H9 (cell line): ENCODE results near the gene ATRNL1. TPM values are rescaled to one million over a fixed set of nuclear protein-coding genes. Genes with fewer than 3 reads are reported as not detected.

Experiments
- DNase-seq: peaks from one replicate; pipeline ENCODE4 v3.0.0-alpha.2; 2017
- H2AFZ ChIP-seq: one replicate; pipeline ENCODE4 v1.6.1; 2013; ENCODE audit warnings: mild to moderate bottlenecking, low read length, control low read depth, moderate library complexity
- H2AK5ac ChIP-seq: 2 replicates; pipeline ENCODE4 v1.6.1; 2013; ENCODE audit warnings: low read length, control low read depth, mixed read lengths; ENCODE audit not compliant: insufficient read length
- H2BK120ac ChIP-seq: one replicate; pipeline ENCODE4 v1.6.1; 2013; ENCODE audit warnings: low read depth, mild to moderate bottlenecking, low read length, control low read depth, inconsistent platforms; ENCODE audit not compliant: poor library complexity, severe bottlenecking
- H2BK12ac ChIP-seq: 2 replicates; pipeline ENCODE4 v1.6.1; 2013; ENCODE audit warnings: low read length, control low read depth, mixed read lengths, low read depth; ENCODE audit not compliant: insufficient read length
- H2BK15ac ChIP-seq: 2 replicates; pipeline ENCODE4 v1.6.1; 2013; ENCODE audit warnings: low read depth, low read length, control low read depth
- H2BK20ac ChIP-seq: one replicate; pipeline ENCODE4 v1.6.1; 2013; ENCODE audit warnings: low read depth, mild to moderate bottlenecking, low read length, control low read depth, inconsistent platforms; ENCODE audit not compliant: poor library complexity, severe bottlenecking
- H2BK5ac ChIP-seq: 2 replicates; pipeline ENCODE4 v1.6.1; 2013; ENCODE audit warnings: low read length, control low read depth, mixed read lengths; ENCODE audit not compliant: insufficient read length
- H3K14ac ChIP-seq: 2 replicates; pipeline ENCODE4 v1.6.1; 2013; ENCODE audit warnings: low read length, control low read depth; ENCODE audit not compliant: insufficient read depth
- H3K18ac ChIP-seq: 2 replicates; pipeline ENCODE4 v1.6.1; 2013; ENCODE audit warnings: low read depth, mild to moderate bottlenecking, mixed read lengths, low read length, control low read depth; ENCODE audit not compliant: insufficient read length
- H3K23ac ChIP-seq: 2 replicates; pipeline ENCODE4 v1.6.1; 2013; ENCODE audit warnings: low read length, control low read depth, mixed read lengths, low read depth; ENCODE audit not compliant: insufficient read length
- H3K23me2 ChIP-seq: 2 replicates; pipeline ENCODE4 v1.6.1; 2013; ENCODE audit warnings: low read depth, mild to moderate bottlenecking, mixed read lengths, low read length, control low read depth; ENCODE audit not compliant: insufficient read length, poor library complexity, severe bottlenecking
- H3K27ac ChIP-seq: 2 replicates; pipeline ENCODE4 v1.5.1; 2013; ENCODE audit warnings: low read length, control low read depth, mixed read lengths, low read depth; ENCODE audit not compliant: insufficient read length
- H3K27me3 ChIP-seq: 2 replicates; pipeline ENCODE4 v1.6.1; 2013; ENCODE audit warnings: low read length, control low read depth, inconsistent platforms; ENCODE audit not compliant: insufficient read depth
- H3K4ac ChIP-seq: 2 replicates; pipeline ENCODE4 v1.6.1; 2013; ENCODE audit warnings: low read depth, mild to moderate bottlenecking, control low read depth, inconsistent platforms, low read length, moderate library complexity
- H3K4me1 ChIP-seq: 2 replicates; pipeline ENCODE4 v1.6.1; 2013; ENCODE audit warnings: low read length, control low read depth, inconsistent platforms; ENCODE audit not compliant: insufficient read depth
- H3K4me2 ChIP-seq: 2 replicates; pipeline ENCODE4 v1.6.1; 2013; ENCODE audit warnings: low read length, control low read depth, mixed read lengths; ENCODE audit not compliant: insufficient read length, insufficient read depth
- H3K56ac ChIP-seq: 2 replicates; pipeline ENCODE4 v1.6.1; 2013; ENCODE audit warnings: low read depth, mild to moderate bottlenecking, mixed read lengths, low read length, control low read depth; ENCODE audit not compliant: insufficient read length
- H3K79me1 ChIP-seq: 2 replicates; pipeline ENCODE4 v1.6.1; 2013; ENCODE audit warnings: low read depth, mild to moderate bottlenecking, moderate library complexity, low read length, control low read depth, inconsistent platforms; ENCODE audit not compliant: insufficient read depth, poor library complexity, severe bottlenecking
- H3K79me2 ChIP-seq: 2 replicates; pipeline ENCODE4 v1.6.1; 2013; ENCODE audit warnings: low read length, control low read depth, inconsistent platforms; ENCODE audit not compliant: insufficient read depth
- H3K9ac ChIP-seq: 2 replicates; pipeline ENCODE4 v1.6.1; 2013; ENCODE audit warnings: low read length, control low read depth, mixed read lengths; ENCODE audit not compliant: insufficient read length; ENCODE audit errors: extremely low read depth
- H3K9me3 ChIP-seq: one replicate; pipeline ENCODE4 v1.6.1; 2013; ENCODE audit warnings: low read depth, low read length, inconsistent platforms; ENCODE audit not compliant: control insufficient read depth
- H3T11ph ChIP-seq: one replicate; pipeline ENCODE4 v1.6.1; 2013; ENCODE audit warnings: mild to moderate bottlenecking, low read length, control low read depth, inconsistent platforms
- H4K20me1 ChIP-seq: one replicate; pipeline ENCODE4 v1.6.1; 2013; ENCODE audit not compliant: control insufficient read depth, insufficient read length, insufficient read depth
- H4K5ac ChIP-seq: 2 replicates; pipeline ENCODE4 v1.6.1; 2013; ENCODE audit warnings: low read depth, mild to moderate bottlenecking, mixed read lengths, low read length, control low read depth; ENCODE audit not compliant: insufficient read length
- H4K8ac ChIP-seq: replicated peaks from 2 replicates; pipeline ENCODE4 v1.6.1; 2013; ENCODE audit warnings: low read length, control low read depth, mixed read lengths, low read depth; ENCODE audit not compliant: insufficient read length
- H4K91ac ChIP-seq: 2 replicates; pipeline ENCODE4 v1.6.1; 2013; ENCODE audit warnings: low read depth, mild to moderate bottlenecking, moderate library complexity, mixed read lengths, low read length, control low read depth; ENCODE audit not compliant: insufficient read length
- H3K27ac Mint-ChIP-seq, 3 experiments: 2 replicates in 2 of 3; 3 replicates in 1 of 3; pipeline ENCODE4 v1.8.0; 2020 to 2021; ENCODE audit warnings: mixed read lengths in 3 of 3, mild to moderate bottlenecking in 1 of 3, moderate library complexity in 1 of 3
- H3K27me3 Mint-ChIP-seq: 2 replicates; pipeline ENCODE4 v1.8.0; 2021; ENCODE audit warnings: low read depth, mild to moderate bottlenecking, moderate library complexity, mixed read lengths
- H3K36me3 Mint-ChIP-seq, 3 experiments: 2 replicates in 2 of 3; 3 replicates in 1 of 3; pipeline ENCODE4 v1.8.0; 2020 to 2021; ENCODE audit warnings: low read depth in 3 of 3, mixed read lengths in 3 of 3; ENCODE audit not compliant: insufficient read depth in 1 of 3
- H3K4me1 Mint-ChIP-seq, 2 experiments: 2 replicates each; pipeline ENCODE4 v1.8.0; 2020; ENCODE audit warnings: mixed read lengths in 2 of 2
- H3K4me3 Mint-ChIP-seq, 2 experiments: 2 replicates in 1 of 2; 3 replicates in 1 of 2; pipeline ENCODE4 v1.8.0; 2020 to 2021; ENCODE audit warnings: mild to moderate bottlenecking in 2 of 2, mixed read lengths in 2 of 2, moderate library complexity in 1 of 2
- H3K9me3 Mint-ChIP-seq, 2 experiments: 2 replicates in 1 of 2; 3 replicates in 1 of 2; pipeline ENCODE4 v1.8.0; 2020; ENCODE audit warnings: mild to moderate bottlenecking in 2 of 2, mixed read lengths in 2 of 2, moderate library complexity in 1 of 2
- CTCF ChIP-seq: fragments of 200-600 bp; sonication (generic); conservative IDR thresholded peaks from 3 replicates; pipeline ENCODE4 v1.8.0; 2021; ENCODE audit warnings: antibody characterized with exemption, mild to moderate bottlenecking
- WGBS: extraction: QIAGEN DNeasy Blood & Tissue Kit; methylation state at CpG from one replicate; pipeline ENCODE4 v1.1.7; 2013; ENCODE audit warnings: missing lambda C conversion rate, low lambda C conversion rate, mixed read lengths; ENCODE audit not compliant: insufficient read length; ENCODE audit errors: extremely low coverage; 5-methylcytosine and 5-hydroxymethylcytosine counted together
- total RNA-seq: library from RNA; stranded (reverse); gene quantifications from 2 replicates; pipeline ENCODE4 v1.2.1, GENCODE V29; 2021

The ATRNL1 gene
- total RNA-seq, 1 experiment from 2014 or later: 9.2 TPM

GRCh38 chr10:115063701-115064658, 29.2 kb upstream of the ATRNL1 start:
- no peaks in the 10 kb centered on the region for H3K36me3 Mint-ChIP-seq
- WGBS: no CpG with 5 or more reads among the region's 5 CpGs

More at GRCh38 chr10:115063701-115064658, 29.2 kb upstream of the ATRNL1 start:
- Histone ChIP-seq H2BK5ac (no peak overlapping the region), H2BK12ac (no peak overlapping the region), H4K8ac (no peak overlapping the region), H3K14ac (no peak overlapping the region), H3K9me3 (no peaks in the 10 kb centered on the region), H3K4me1 (peaks cover 10% of the 10 kb centered on the region), H2BK20ac (no peak overlapping the region), H3K79me1 (no peaks in the 10 kb centered on the region), H3K4ac (no peak overlapping the region), H2BK15ac (no peak overlapping the region), H3T11ph (no peak overlapping the region), H2AFZ (no peak overlapping the region), H3K4me2 (no peak overlapping the region), H3K56ac (no peak overlapping the region), H3K9ac (no peak overlapping the region), H3K27me3 (no peaks in the 10 kb centered on the region), H3K79me2 (no peaks in the 10 kb centered on the region), H4K20me1 (no peaks in the 10 kb centered on the region), H2AK5ac (no peak overlapping the region), H2BK120ac (no peak overlapping the region), H3K23me2 (no peaks in the 10 kb centered on the region), H4K5ac (no peak overlapping the region), H3K27ac (no peak overlapping the region), H3K23ac (no peak overlapping the region), H3K18ac (no peak overlapping the region), H4K91ac (no peak overlapping the region)
- Mint-ChIP-seq H3K9me3 (no peaks in the 10 kb centered on the region; a peak in 1 of 5 replicates), H3K27ac (no peak overlapping the region; a peak in 1 of 7 replicates), H3K27me3 (no peaks in the 10 kb centered on the region), H3K4me1 (peaks cover 10 to 16% of the 10 kb centered on the region in 2 experiments), H3K4me3 (no peak overlapping the region)
- no peak for TF ChIP-seq CTCF
- no peak for DNase-seq
